Measurements from ENCODE around the gene SP140.

The SP140 gene

DNA sequence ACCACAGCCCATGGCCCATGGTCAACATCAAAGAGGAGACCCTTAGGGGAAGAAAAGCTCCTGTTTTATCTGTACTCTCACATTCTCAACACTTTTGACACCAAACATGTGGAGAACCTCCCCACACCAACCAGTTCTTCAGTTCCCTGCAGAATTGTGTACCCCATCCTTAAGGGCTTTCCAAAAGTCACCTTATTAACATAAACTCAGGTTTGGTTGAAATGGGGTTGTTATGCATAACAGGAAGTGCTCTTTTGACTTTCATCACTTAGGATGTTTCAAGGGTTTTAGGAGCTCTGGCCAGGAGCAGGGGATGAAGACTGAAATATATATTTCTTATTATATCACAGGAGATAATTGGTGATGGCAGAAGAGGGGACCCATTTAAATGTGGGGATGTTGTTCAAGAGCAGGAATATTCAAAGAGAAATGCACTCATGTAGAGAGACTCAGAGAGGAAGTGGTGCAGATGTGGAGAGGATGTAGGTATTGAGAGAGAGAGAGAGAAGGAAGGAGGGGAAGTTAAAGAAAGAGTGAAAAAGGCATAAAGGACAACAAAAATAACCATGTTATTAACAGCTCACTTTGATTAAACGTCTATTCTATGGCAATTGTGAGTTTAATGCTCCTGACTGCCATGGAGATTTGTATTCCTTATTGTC is 136.6 kb downstream of the SP140 start:
- no peak for DNase-seq (ENCODE audit: low read depth in 2 of 2, low spot score in 1 of 2)

Measured in stimulated activated CD8-positive, alpha-beta memory T cell treated with anti-CD3 and anti-CD28 coated beads, Interleukin-4, amount 100 ng/mL, for 1 hour (primary cell).